Activated T-cell treated with anti-CD3 and anti-CD28 coated beads for 1 hour (primary cell): ENCODE results near the gene FAAP100.

Experiments
- DNase-seq: peaks from one replicate; pipeline ENCODE4 v3.0.0-alpha.2; 2020; ENCODE audit warnings: low read depth

FAAP100 gene

DNA sequence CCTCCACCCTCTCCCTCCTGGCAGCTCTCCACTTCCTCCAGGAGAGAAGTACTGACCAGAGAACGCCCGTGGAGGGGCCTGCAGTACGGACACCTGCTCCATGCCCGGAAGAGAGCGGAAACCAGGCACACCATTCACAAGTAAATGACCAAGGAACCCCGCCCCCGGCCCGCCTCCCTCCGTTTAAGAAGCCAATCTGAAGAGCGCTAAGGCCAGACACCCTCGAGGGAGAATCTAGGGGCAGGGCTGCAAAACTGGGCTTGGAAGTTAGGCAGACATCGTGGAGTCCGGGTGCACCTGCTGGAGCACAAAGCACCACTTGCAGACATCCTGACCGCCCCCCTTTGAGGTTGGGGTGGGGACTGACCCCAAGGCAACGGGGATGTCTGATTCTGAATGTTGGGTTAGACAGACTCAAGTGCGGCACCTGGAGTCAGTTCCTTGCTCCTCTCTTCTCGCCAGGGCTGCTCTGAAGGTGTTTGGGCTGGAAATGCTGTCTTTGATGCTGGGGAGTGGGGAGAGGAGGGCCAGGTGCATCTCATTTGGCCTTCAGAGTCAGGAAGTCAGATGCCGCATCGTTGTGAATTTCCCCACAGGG, 964 bp upstream of the FAAP100 start:
- peak; percentile 64 for DNase-seq

DNA sequence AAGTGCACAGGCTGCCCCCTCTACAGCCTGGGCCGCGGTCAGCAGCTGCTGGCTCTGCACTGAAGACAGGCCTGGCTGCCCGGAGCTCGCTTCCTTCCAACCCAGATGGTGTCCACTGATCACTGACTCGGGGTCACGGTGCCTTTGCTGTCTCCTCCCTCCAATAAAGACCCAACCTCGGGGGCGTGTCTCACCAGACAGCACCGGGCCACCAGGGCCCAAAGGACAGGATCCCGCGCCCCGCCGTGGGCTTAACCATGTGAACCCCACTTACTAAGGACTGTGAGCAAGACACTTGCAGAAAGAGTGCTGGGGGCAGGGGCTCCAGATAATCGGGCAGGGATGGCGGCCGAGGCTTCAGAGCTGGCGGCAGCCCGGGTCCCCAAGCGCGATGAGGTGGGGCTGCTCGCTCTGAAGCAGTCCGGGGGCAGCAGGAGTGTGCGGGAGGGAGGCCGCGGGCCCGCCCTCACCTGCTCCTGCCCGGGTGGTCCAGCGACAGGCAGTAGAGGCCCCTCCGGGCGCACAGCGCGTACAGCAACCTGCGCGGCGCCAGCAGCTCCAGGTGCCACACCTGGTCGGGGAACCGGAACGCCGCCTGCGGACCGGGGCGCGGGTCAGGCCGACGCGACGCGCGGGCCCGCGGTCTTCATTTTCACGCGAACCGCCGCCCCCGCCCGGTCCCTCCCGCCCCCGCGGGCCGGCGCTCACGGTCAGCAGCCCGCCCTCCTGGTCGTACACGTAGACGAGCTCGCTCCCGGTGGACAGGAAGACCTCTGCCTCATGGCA, 502 bp downstream of the FAAP100 start:
- no peak for DNase-seq

DNA sequence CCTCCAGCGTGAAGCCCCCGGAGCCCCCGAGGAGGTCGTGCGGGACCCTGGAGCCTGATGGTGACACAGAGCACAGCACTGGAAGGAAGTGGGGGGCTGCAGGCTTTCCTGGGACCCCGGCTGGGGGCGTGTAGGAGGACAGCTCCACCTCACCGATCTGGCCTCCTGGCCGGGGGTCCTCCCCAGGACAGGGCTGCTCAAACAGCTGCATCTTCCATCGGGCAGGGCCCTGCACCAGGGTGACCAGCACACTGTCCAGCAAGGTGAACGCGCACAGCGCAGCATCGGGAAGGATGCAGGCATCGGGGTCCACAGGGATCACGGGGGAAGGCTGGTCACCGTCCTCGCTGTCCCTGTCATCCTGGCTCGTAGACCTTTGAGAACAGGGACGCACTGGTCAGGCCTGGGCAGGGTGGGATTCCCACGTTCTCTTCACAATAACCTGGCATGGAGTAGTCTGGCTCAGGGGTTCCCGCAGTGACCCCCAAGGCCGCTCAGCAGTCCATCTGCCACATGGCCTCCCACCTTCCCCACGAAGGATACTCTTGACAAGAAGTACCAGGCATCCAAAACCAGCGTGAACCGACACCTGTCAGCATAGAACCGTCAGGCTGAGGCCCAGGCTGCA, 1.2 kb downstream of the FAAP100 start:
- DNase-seq, result no peak

DNA sequence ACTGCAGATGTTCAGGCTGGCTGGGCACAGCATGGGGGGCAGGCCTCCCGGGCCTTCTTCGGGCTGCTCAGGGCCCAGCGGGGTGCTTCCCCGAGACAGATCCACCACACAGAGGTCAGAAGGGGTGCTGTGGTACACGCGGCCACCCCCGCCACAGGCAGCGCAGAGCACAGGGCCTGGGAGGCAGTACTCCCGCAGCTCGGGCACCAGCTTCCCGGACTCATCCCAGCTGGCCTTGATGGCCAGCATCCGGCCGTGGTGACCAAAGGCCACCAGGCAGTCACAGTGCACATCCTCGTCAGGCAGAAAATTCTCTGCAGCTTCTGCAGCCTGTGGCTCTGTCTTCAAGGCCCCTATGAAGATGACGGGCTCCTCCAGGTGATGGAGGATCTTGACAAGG, 1.9 kb downstream of the FAAP100 start:
- DNase-seq, result no peak

DNA sequence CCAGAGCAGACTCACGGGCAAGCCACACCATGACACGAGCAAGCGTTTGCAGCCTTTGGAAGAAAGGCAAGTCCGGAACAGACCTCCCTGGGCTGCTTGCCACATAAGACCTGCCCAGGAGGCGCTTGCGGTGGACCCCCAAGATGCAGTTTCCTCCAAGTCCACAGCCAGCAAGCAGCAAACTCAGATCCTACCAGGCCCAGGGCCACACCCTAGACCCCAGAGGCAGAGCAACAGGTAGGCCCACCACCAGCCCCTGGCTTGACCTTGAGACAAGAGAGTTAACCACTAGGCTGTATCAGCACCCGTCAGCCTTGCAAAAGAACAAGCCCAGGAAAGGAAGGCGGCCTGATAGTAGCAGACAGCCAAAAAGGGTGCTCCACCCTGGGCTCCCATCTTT, 2.3 kb downstream of the FAAP100 start:
- no peak for DNase-seq

DNA sequence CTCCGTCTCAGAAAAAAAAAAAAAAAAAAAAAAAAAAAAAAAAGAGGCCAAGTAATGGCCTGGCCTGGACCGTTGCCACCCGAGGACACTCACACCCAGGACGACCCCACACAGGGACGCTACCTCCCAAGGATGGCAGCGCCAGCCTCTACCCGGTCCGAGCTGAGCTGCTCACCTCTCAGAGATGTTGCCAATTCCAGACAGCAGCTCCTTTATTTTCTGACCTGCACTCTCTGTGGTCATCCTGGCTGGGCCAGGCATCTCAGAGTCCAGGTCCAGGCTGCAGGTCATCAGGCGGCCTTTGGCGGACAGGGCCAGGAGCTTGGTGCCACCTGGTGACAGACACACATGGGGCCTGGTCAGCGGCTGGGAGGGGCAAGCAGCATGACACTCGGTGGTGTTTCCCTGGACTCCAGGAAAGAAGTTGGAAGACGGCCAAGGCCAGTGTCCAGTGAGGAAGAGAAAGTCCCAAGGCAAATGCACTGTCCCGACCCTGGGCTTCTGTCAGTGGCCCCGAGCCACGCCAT, 3.1 kb downstream of the FAAP100 start:
- DNase-seq, result no peak

DNA sequence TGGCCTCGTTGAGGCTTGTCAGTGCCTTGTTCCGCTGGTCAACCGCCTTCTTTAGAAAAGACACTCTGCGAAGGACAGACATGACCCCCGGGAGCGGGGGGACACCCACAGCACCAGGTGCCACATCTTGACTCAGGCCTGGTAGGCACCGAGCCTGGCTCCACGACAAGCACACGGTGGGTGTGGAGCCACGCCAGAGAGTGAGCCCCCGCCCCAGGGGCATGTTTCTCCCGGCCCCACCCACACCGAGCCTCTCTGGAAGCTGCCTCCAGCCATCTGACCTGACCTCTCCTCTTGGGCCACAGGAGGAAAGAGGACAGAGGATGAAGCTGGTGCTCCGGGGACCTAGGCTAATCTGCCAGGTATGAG, 4.6 kb downstream of the FAAP100 start:
- DNase-seq, result no peak

DNA sequence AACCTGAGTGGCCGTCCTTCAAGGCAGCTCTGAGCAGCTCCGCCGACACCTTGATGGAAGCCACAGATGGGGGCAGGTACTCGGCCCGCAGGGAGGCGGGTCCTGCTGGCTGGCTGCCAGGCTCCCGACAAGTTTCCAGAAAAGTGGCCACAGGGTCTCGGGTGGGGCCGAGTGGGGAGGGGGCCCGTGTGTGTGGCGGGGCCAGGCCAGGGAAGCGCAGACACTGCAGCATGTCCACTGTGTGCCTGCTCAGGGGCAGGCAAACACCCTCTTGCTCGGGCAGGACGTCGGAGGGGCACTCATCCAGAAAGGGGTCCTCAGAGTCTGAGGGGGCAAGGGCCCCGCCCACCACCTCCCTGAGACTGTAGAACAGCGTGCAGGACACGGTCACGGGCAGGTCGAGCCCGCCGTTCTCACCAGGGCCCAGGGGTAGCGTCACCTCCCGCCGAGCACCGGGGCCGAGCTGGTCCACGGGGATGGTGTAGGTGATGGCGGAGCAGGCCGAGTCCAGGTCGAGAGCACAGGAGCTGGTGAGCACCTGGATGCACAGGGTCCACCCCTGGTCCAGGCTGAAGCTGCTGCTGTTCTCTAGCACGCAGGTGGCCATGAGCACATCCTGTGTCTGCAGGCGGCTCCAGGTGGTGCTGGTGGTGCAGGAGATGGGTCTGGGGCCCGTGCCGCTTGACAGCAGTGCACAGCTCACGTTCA, 5.1 kb downstream of the FAAP100 start:
- no peak for DNase-seq

DNA sequence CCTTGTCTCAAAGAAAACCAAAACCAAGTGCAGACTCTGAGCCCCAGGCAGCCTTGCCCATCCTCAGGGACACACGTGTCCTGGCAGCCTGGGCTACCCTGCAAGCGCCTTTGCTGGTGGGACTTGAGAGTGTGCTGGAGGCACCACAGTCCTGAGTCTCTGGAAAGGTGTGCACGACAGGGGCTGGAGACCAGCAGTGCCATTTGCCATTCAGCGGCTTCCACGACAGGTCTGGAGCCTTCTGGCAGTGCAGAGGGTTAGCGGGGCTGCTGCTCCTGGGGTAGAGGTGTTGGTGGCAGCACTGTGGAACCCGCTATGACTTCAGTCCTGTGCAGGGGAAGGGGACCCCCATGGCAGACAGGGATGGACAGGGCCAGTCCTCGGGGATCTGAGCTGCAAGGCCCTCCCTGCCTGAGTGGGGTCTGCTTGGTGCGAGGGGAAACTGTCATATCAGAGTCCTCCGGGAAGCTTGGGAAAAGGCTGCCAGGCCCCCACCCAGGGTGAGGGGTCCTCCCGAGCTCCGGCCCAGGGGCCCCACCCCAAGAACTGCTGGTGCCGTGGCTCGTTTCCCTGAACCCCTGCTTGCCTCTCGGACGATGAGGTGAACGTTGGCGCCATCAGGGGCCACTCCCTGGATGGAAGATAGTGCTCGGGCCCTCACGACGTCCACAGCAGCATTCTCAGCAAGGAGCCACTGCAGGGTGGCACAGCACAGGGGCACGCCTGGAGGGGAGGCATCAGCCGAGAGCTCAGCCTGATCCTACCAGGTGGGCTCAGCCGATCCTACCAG, 6.8 kb downstream of the FAAP100 start:
- no peak for DNase-seq

DNA sequence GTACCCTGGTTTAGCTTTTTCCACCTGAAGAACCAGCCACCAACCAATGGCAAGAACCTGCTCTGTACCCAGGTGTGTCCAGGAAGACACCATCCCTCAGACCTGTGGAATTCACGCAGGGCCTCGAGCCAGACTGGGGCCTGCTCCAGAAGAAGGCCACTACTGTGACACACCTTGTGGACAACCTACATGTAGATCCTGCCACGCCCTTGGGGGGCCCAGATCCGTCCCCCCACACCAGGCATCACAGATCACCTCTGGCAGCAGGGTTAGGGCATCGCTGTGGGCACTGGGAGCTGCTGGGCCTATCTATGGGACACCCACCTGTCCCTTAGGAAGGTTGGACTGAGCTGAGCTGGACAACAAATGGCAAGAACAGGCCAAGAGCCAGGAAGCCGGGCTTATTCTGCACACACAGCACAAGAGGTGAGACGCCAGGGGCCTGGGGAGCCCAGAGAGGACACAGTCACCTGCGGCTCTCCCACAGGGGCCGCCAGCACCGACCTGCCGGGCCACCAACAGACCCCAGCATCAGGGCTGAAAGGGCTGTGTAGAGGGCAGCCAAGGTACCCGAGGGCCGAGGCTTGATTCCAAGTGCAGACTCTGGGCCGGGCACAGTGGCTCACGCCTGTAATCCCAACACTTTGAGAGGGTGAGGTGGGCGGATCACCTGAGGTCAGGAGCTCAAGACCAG, 7.7 kb downstream of the FAAP100 start:
- no peak for DNase-seq

DNA sequence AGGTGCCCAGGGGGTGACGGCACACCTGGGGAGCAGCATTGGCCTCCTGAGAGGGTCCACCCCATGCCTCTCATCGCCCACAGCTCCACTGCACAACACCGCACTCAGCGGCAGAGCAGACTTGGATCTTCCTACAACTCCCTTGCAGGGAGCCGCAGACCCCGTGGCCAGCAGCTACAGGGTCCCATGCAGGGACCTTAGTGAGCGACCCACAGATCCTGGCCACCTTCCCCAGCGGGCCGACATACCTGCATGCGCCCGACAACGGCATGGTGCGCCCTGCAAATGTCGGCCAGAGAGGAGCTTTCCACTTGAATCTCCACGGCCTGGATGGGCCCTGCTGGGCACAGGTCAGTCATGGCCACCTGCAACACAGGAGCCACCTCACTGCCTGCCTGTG, 8.4 kb downstream of the FAAP100 start:
- no peak for DNase-seq

DNA sequence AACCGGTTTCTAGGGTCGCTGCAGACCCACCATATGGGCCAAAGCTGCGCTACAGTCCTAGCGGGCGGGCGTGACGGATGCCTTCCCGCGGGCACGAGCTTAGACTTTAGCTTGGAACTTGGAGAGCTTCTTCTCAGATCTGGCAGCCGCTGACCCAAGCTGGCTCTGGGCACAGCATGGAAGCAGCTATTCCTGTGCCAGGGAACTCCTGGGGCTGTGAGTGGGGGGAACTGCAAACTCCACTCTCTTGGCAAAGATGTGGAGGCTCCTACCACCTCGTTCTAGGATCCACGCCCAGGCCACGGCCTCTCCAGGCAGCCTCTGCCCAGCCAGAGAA, 8.8 kb downstream of the FAAP100 start:
- DNase-seq, result no peak

DNA sequence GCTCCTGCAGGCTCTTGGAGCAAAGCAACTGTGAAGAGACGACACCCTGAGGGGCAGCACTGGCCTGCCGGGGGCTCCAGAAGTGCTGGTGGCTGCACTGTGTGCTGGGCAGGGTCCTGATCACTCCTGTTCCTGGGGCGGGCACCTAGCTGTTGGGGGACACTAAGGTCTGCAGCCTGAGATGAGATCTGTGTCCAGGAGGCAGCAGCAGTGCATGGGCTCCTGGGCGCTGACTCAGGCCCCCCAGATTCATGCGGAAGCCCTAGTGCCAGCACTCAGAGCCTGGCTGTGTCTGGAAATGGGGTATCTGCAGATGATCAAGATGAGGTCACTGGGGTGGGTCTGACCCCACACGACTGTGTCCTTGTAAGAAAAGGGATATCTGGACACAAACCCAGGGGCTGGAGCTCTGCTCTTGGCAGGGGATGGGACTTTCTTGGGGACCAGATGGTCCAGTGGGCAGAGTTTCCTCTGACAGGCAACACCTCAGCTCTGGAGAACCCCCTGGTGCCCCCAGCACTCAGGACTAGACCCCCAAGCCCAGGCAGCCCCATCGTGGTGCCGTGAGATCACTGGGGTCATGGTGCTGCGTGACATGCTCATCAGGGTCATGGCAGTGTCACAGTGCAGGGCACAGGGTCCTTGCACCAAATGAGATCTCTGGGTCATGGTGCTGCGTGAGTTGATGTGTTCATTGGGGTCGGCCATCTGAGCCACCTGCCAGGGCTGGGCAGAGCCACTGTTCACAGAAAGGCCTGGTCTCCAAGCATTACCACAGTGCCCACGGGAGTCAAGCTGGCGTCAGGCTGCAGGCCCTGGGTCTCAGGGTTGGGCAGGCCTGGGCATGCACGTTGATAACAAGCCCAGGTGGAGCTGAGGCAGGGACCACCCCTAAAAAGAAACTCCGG, 9.5 kb downstream of the FAAP100 start:
- DNase-seq, result no peak

DNA sequence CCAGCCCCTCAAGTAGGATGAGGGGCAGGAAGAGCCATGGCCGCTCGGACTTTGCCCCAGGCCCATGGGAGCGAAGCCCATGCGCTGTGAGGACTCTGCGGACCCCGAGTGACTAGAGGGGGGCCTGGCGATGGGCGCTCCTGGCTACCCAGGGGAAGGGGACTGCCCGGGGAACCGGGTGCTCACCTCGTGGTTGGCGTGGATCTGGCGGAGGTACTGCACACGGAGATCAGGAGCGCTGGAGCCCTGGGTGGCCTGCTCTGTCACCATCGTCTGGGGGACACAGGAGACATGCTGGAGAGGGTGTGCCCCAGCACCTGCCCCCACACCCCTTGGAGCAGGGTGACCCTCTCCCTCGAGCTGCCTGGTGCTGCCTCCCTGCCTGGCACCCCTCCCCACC, 11.0 kb downstream of the FAAP100 start:
- no peak for DNase-seq

DNA sequence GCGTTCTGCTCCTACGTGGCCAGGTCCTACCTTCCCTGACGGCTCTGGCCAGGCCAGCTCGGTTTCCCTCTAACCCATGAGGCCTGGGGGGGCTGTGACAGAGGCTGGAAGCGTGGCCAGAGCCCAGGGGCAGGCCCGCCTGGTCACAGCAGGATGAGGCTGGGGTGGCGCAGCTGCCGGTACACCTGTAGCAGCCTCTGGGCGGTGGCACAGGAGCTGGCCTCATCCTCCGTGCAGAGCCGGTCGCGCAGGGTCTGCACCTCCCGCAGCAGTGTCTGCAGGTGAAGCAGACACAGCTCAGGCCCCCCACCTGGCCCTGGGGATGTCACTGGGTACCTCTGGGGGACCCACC, 11.5 kb downstream of the FAAP100 start:
- no peak for DNase-seq

DNA sequence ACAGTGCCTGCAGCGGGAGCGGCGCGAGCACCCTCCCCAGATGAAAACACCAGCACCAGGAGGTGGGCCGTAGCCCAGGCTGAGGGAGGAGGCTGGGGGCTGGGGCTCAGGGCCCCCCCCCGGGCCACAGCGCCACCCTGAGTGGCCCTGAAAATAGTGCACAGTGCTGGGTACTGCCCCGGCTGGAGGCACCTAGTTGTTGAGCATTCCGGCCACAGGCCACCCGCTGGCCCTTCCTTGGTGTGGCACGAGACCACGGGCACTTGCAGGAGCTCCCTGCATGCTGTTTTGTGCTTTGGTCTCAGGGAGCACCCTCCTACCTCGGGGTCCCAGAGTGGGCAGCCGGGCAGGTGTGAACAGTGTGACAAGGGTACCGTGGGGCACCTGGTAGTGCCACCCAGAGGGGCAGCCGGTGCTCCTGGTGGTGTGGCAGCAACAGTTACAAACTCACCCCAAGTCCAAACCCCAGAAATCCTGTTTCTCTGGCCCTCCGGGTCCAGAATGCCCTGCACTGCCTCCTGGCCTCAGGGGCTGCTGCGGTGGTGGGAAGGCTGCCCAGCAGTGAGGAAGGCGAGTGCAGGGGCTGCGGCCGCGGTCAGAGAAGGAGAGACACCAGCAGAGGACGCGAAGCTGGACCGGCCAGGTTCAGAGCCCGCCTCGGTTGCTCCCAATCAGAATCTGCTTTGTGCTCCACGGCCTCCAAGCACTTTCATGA, 12.0 kb downstream of the FAAP100 start:
- DNase-seq, result no peak

DNA sequence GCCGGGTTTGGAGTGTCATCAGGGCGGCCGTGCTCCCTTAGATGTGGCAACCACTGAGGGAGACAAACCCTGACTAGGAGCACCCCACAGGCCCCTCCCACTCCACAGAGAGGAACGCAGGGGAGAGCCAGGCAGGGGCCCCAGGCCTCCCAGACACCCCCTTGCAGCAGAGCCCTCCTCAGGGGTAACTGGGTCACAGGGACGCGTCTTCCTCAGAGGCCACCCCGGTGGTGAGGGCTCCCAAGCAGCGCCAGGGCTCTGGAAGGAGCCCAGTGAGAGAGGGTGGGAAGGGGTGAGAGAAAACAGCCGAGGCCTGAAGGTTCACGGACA, 12.6 kb downstream of the FAAP100 start:
- no peak for DNase-seq

DNA sequence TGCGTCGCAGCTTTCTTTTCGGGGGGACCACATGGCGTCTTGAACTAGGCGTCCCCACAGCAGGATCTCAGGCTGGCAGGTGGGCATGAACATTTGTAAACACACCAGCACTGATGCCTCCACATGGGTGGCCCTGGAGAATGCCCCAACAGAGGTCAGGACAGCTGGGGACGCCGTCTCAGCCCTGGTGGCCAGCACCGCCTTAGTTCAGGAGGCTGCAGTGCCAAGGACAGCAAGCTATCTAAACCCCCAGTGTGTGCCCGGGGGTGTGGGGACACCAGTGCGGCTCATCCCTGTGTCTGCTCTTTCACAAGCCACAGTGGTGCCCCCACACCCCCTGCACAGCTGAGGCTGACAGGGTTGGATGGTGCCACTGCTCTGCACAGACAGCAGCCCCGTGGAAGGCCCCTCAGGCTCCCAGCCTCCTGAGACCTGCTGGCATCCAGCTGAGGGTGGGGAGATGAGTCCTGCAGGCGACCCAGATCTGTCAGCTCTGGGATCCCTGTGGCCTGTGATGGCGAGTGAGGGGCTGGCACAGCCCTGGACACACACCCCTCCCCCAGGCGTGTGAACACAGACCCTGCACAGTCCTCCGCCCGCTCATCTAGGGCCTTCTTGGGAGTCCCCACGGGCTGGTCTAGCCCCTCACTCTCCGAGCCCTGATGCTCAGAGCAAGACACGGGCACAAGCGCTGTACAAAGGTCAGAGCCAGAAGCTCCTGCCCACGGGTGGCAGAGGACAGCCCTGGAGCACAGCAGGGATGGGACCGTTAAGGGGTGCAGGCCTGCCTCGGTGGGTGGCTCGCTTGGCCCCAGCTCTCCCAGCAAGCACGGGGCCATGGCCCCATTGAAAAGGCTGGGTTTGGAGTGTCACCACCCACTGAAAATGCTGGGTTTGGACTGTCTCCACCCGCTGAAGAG, 13.2 kb downstream of the FAAP100 start:
- no peak for DNase-seq
